HG03354 (cell line): Measurements from ENCODE around the gene FANCC.

Source experiments
- ATAC-seq: cut with Tn5 transposase; IDR thresholded peaks from one replicate; pipeline ENCODE4 v1.9.1; 2021; ENCODE audit warnings: mild to moderate bottlenecking; ENCODE audit not compliant: unreplicated experiment, poor library complexity, severe bottlenecking

FANCC gene

DNA sequence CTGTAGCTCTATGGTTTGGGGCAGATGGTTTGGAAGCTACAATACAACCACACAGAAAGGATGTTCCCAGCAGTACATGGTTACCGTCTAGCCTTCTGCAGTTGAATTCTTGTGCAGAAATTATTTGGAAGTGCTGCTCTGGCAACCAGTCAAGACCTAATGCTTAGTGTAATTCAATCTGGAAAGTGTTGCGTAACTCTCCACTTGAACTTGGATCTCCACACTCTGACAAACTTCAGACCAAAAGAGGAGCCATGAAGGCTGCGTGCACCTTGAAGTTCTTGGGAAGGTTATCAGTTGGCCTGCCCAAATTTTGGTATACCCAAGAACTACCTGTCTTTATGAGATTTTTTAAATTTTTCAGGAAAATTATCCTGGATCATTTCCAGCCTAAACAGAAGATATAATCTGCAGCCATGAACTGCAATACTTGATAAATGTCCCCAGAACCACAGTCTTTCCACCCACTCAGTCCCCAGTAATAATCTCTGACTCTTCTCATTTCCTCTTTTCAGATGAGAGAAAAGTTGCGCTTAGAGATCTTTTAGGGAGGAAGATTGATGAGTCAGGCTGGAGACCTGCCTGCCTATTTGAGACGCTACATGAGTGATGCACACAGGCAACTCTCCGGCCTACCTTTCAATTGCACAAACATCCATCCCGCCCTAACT is 159.9 kb downstream of the FANCC start:
- peak; percentile 61 for ATAC-seq

DNA sequence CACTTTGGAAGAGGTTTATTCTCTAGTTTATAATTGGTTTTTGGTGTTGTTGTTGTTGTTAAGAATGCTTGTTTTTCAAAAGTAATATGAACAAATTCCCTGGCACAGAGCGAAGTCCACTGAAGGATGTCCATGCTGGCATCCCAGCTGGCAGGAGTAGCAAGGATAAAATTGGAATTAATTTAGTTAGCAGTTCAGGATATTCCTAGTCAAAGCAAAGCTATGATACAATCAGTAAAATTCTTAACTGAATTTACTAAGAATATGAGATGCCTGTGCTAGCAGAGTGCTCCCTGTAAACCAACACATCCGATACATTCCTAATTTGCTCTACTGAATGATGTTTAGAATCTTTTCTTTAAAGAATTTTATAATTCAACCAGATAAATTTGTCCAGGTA is 161.4 kb downstream of the FANCC start:
- ATAC-seq, result no peak

DNA sequence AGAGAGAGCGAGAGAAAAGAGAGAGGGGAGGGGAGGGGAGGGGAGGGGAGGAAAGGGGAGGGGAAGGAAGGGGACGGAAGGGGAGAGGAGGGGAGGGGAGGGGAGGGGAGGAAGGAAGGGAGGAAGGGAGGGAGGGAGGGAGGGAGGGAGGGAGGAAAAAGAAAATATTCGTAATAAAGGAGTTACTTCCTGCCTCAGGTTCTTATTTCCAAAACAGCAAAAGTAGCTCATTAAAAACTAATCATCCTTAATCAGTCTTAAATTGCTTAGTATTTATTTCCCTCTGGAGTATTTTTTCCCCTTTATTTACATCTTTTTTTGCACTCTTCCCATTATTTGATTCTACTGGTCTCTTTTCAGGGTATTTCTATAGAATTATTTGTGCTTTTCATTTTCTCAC is 162.3 kb downstream of the FANCC start:
- no peak for ATAC-seq

DNA sequence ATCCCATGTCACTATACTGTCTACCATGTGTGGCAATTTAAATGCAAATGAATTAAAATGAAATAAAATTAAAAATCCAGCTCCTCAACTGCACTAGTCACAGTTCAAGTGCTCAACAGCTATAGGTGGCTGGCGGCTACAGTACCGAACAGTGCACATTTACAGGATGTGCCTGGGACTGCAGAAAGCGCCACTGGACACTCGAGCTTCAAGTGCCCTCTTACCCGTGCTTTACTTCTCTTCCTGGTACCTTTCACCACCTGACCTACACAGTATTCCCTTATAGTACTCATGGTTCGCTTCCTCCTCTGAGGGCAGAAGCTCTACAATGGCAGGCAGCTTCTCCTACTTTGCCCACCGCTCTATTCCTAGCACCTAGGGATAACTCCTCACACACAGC is 166.6 kb downstream of the FANCC start:
- no peak for ATAC-seq

DNA sequence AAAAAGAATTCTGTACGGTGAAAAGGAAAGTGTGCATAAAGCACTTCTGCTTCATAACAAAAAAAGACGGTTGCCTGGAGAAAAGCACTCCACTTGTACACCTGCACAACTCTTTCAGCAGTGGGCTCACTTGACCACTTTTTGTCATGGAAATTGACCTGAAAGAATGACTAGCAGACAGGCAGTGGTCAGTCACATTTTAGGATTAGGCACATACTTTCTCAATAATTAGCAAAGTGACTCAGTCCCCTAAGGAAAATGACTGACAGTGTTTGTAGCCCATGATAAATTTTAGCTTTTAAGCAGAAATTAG is 169.3 kb downstream of the FANCC start:
- no peak for ATAC-seq

DNA sequence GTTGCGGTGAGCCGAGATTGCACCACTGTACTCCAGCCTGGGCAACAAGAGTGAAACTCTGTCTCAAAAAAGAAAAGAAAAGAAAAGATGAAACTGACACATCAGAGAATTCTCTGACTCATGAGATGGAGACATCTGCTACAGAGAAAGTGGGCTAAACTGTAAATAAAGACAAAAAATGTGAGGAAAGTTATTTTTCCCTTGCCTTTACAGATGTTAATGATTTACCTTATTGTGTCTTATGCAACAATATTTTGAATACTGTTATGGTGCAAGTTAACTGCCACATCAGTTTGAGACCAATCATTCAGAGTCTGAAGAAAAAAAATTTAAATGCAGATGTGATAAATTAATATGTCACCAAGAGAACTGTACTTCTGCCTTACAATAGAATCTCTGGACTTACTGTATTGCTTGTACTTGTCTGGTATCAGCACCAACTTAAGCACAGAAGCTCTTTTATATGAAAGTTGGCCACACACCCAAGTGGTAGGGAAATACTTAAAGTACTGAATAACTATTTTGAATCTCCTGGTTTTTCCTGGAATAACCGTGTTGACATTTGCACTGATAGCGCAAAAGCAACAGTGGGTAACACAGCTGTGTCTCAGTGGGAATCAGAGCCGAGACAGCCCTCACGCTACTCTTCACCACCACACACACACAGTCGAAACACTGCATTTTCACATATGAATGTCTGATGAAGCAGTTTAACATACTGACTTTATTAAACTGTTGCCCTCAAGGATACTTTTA is 169.9 kb downstream of the FANCC start:
- ATAC-seq, result no peak

DNA sequence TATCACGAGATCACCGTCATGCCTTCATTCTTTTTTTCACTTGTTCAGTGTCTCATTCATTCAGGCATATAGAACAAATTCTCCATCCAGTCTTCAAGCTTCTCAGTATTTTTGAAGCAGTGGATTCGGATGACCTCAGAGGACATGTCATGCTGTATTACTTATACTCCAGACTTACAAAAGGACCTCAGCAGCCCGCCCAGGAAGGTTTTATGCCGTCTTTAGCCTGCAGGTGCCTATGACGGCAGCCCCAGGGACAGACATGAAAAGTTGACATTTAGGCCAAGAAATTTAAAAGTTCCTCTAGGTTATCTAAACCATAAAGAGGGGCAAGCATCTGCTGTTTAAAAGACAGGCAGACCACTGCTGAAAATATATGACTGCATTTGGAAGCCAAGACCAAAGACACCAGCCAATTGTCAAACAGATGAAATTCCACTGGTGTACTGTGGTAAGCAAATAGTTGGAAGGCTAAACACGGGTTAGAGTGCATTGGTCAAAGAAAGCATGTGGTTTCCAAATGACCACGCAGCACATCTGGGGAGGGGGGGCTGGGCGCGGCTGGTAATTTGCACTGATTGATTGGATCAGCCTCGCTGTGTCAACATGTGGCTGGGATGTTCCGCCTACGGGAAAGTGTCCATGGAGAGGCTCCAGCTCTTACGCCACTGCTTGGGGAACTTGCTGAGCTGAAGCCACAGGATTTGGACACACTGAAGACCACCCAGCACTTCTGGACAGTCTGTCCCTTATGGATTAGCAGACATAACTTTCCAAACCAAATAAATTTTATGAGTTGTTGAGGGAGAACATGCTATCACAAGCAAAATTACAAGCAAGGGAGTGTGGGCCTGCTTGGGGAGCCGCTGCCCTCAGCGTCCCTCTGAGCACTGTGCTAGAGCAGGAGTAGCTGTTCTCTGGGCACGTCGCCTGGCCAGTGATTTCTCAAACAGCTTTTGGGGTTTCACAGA is 173.6 kb downstream of the FANCC start:
- ATAC-seq, result no peak

DNA sequence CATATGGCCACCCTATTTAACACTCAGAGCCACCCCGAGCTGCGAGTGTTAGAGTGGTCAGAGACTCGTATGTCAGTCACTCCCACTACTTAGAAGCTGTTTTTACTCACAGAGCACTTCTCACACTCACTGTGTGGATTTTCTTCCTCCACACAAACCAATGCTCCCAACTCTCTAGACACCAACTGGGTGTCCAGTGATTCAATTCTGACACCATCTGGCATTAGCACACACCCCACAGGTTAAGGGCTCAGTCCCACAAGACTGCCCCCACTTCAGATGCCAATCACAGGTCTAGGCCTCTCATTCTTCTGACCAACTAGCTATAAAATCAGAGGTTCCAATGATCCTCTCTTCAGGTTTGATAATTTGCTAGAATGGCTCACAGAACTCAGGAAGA is 174.8 kb downstream of the FANCC start:
- ATAC-seq, result no peak

DNA sequence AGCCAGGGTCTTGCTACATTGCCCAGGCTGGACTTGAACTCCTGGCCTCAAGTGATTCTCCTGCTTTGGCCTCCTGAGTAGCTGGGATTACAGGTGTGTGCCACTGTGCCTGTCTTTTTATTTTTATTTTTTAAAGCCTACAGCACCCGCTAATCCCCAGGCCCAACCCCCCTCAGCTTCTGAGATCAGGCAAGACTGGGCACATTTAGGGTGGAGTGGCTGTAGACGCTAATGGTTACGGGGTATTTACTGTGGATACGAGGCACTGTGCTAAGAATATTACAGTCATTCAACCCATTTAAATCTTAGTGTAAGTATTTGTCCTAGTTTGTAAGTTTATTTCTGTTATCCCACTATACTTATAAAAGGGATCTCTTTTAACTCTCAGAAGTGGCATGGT is 175.2 kb downstream of the FANCC start:
- no peak for ATAC-seq

DNA sequence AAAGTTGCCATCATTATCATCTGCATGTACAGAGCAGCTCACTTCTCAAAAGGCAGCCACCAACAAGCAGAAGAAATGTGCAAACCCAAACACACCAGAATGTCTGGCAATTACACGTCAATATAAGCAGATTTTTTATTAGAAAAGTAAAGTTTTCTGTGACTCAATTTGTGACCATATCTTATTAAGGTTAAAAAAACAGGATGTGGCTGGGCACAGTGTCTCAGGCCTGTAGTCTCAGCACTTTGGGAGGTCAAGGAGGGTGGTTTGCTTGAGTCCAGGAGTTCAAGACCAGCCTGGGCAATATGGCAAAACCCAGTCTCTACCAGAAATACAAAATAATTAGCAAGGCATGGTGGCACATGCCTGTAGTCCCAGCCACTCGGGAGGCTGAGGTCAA is 176.7 kb downstream of the FANCC start:
- ATAC-seq, result no peak

DNA sequence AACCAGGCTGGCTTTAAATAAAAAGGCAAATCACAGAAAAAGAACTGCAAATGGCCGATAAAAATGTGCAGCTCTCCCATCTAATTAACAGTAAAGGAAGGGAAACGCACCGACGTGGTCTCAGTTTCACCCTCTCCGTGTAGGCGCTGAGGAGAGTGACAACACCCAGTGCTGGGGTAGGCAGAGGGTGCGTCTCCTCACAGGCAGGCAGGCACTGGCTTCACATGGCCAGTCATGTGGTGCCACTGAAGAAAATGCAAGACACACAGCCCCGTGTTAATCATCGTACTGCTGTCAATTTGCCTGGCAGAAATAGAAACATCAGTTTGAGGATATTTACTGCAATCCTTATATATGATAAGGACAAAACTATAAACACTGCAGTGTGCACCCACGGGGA is 178.4 kb downstream of the FANCC start:
- no peak for ATAC-seq

DNA sequence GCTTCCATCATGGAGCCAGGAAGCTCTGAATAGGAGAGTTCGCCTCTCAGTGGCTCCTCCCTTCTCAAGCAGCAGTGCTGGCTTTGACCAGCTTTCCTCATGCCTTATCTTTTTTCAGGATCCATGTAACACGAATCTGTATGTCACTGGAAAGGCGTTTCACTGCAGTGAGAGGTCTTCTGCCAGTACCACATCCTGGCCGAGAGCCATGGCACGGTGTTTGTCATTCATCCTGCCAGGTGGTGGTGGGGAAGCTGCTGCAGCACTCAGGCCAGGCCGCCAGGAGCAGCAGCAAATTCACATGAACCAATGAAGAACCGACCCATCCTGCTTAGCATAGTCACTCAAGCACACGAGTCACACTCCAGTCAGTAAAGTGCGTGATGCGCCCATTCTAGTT is 179.0 kb downstream of the FANCC start:
- no peak for ATAC-seq

DNA sequence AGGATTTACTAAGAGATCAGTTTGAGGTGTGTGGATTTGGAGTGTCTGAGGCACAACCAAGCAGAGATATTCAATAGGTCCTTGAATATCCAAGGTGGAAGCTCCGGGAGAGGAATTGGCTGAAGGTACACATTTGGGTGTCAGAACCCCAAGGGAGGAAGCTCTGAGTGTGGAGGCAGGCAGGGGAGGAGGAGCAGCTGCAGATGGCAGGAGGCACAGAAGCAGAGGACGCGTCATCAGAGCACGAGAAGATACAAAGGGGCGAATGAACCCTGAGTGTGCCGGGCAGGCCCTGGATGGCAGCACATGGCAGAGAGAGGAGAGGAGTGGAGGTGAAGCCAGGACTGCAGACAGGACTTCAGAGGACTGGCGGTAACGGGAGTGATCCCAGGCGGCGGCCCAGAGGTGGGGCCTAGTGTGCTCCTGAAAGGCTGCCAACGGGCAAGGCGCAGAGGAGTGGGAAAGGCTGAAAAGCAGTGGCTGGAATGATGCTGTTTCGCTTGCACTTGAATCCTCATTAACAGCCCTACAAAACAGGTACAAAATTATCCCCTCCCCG is 179.8 kb downstream of the FANCC start:
- no peak for ATAC-seq

DNA sequence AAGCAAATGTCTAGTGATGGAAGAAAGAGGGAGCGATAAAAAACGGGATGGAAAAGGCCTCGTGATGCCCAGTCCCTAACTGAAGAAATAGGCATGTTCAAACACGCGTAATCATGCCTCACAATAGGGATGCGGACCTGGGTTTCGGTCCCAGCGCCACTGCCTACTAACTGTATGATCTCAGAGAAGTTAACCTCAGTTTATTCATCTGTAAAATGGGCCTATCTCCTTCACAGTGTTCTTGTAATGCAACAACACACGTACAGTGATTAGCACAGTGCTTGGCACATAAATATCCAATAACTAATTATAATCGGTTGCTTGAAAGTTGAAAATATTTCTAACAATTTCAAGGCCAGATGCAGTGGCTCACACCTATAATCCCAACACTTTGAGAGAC is 181.8 kb downstream of the FANCC start:
- ATAC-seq, result no peak

DNA sequence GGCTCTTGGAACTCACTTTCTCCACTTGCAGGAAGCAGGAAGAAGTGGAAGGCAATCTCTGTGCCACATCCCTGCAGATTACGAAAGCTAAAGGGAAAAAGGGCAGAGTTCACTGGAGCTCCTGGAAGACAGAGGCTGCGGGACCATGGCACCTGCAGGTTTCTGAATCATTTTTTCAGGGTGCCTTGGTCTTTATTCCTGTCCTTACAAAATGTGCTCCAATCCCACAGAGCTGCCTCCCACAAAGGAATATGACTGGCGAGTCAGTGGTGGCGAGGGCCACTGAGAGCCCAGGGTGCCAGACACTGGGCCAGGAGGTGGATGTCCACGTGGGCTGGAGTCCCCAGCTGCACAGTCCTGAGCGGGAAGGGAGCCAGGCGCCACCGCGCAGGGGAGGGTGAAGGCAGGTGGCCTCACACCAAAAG is 183.0 kb downstream of the FANCC start:
- no peak for ATAC-seq

DNA sequence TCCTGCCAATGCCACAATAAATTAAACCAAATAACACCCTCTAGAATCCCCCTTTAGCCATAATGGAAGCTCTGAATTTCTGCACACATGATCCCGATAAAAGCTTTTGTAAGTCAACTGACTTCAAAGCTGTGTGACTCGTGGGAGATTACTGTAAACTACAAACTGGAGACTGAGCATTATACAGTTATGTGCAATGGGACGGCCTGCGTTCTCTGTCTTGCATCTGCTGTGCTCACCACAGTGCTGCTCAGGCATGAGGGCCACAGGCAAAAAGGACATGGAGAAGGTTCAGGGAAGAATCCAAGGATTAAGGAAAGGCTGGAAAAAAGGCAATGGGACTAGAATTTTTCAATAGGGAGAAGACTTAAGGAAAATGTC is 184.2 kb downstream of the FANCC start:
- no peak for ATAC-seq

DNA sequence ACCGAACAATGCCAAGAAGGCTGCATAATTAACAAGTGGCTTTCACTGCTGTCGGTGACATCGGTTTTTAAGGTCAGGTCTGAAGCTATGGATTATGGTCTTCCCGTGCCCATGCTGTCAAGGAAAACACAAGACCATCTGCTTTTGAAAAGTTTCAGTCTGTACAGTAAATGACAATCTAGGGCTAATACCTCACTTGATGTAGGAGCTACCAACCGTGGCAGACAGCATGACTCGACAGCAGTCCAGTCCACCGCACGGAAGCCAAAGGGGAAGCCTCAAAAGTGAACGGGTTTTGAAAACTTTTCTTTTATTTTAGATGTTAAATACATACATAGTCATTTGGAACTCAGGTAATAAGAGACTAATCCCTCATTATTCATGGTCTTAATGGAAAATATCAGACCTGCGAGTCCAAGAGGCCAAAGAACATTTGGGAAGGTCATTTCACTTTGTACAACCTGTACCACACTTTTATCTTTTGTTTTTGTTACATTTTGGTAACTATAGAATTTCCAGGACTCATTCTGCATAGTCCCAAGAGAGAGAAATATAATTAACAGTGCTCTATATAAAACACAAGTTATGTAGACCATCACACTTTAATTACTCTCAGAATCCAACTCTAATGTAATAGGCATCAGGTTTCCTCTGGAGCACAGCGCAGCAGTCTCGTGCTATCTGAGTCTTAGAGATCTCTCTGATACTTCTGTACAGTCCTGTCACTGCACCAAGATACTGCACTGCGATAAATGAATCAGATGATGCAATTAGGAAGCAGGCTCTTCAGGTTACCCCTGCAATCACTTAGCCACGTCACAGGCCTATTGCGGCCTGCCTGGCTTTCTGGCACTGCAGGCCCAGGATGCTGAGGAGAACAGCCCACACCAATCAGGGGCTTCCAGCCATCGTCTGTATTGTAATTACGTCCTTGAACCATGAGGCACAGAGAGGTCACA is 184.9 kb downstream of the FANCC start:
- no peak for ATAC-seq

DNA sequence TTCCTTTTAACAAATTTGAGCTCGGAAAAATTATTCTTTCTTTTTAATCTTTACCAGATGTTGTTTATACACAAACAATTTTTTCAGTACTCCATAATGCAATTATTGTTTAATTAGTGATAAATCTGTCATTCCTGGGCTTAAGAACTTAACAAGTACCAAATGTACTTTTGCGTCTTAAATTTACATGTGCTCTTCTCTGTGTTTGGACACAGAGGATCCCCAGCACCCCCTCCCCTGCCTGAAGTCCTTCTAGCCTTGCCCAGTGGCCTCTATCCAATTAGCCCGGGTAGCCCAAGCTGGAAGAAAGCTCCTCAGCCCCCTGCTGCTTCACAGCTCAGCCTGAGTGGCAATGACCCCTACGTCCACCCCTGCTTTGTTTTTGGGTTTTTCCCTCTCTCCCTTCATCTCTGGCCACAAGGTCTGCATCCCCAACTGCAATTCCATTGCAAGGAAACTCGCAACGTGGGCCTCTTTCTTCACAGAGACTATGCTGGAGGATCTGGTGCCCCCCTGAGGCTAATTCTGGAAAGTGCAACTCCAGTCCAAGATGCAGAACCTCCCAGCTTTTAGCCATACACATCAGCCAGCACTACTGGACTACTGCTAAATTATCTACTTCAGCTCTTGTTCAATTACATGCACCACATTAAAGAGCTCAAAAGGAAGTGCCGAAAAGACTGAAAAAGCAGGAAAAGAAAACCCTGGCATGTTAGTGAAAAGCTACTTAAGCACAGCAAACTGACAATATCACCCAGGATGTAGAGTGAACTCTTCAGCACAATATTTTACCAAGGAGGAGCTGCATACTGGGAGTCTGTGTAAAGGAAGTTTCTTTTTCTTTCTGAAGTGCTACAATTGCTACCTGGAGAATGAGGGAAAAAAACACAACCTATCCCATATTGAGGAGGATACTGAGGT is 186.2 kb downstream of the FANCC start:
- ATAC-seq, result no peak
